ENCODE results near the gene LTBR.

The LTBR gene

DNA sequence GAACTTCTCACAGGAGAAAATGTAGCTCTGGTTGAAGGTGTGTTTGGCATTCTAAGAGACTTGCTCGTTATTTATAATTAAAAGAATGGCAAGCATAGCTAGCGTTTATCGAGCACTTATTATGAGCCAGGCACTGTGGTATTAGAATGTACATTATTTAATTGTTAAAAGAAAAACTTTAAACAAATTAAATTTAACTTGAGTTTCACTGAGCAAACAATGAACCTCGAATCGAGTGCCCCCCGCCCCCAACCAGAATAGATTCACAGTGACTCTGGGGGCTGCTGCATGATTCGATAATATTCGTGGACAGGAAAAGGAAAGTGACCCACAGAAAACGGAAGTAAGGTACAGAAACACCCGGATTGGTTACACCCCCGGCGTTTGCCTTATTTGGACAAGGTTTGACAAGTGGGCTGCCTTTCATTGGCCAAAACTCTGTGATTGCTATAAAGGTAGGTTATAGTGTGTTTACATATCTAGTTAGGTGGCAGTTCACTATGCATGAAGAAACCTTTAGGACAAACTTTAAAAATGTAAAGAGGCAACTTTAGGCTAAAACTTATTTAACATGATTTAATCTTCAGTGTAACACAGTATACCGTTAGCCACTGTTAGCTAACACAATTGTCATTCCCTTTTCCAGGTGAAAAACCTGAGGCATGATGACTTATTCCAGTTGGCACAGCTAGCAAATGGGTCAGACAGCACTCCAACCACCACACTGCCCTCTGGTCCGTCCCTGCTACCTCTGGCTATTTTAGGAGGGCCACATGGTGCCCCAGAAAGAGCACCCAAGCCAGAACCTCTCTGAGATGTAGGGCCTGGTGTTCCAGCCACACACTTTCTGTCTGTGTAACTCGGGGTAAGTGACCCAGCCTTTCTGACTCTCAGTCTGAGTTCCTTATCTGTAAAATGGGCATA is 15.7 kb upstream of the LTBR start:
- in situ Hi-C loops (cut with HindIII; ENCODE audit: low sequenced_read_pairs): no loop called here

DNA sequence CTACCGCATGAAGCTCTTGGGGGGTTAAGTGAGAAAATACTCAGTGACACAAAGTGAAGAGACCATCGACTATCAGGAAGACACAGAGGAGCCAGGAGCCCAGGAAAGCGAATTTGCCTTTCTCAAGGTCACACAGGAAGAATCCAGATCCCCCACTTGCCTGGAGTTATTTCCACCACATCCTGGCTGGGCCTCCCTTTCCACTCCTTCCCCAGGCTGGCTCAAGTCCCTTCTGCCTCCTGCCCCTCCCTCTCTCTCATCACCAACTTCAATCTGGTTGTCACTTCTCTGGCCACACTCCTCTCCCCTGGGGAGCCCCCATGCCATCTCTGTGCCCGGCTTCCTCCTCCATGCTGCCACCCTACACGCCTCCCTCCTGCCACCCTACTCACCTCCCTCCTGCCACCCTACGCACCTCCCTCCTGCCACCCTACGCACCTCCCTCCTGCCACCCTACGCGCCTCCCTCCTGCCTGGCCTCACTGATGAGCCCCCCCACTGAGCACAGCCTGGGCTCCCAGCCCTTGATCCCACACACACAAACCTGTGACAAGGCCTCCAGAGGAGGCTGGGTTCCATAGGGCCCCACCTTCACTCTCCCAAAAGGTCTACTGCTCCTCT is 14.9 kb upstream of the LTBR start:
- in situ Hi-C loops (cut with HindIII; ENCODE audit: low sequenced_read_pairs): no loop called here

DNA sequence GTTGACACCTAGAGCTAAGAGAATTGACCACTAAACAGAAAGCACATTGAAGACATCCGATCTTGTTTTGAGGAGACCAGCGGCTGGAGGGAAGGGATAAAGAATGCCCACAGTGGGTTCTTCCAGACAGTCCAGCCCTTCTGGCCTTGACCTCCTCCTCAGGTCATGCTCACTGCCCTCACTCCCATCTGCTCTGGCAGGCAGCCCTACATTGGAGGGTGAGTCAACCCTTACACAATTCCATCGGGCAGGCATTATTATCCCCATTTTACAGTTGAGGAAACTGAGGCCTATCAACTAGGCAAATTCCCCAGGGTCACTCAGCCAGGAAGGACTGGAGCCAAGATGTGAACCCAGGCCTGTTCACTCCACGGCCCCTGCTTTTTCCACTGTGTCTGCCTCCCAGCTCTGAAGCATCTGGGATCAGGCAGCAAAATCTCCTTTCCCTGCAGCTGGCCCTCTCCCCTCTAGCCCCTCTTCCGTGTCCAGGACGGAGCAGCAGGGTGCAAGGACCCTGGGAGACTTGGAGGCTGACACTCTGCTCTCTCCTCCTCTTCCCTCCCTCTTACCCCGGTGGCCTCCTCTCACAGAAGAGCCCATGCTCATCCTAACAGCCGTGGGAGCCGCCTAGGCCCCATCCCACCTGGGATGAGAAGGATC is 13.9 kb upstream of the LTBR start:
- in situ Hi-C loops (cut with HindIII; ENCODE audit: low sequenced_read_pairs): no loop called here

- in situ Hi-C loops (cut with HindIII; ENCODE audit: low sequenced_read_pairs): no loop called here
Observed at GRCh38 chr12:6370576-6370935, 13.4 kb upstream of the LTBR start.

DNA sequence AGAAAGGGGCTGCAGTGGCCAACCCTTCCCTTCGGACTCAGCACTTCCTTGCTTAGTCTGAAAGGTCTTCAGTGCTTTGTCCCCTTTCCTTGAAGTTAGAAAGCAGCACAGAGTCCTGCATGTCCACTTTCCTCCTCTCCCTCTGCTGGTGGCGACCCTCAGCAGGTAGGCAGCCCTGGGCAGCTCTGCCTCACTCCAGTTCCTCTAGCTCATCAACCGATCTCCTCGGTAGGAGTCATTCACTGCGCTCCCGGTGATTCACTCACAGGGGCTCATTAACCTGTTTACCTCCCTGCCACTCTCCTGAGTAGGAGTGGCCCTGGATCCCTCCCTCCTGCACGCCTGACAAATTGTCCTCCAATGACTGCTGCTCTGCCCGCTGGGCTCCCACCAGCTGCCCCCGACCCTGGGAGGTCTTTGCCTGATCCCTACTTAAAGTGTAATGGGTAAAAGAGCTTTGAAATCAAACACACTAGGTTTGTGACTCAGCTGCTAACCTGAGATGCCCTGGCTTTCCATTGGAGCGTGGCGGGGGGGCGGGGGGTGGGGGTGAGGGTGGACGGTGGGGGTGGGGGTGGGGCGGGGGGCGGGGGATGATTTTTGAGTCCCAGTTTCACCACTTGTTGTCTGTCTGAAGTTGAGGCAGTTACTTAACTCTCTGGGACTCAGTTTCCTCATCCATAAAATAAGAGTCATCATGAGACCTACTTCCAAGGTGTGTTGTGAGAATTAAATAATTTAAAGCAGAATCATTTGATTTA is 12.8 kb upstream of the LTBR start:
- in situ Hi-C loops (cut with HindIII; ENCODE audit: low sequenced_read_pairs): no loop called here

DNA sequence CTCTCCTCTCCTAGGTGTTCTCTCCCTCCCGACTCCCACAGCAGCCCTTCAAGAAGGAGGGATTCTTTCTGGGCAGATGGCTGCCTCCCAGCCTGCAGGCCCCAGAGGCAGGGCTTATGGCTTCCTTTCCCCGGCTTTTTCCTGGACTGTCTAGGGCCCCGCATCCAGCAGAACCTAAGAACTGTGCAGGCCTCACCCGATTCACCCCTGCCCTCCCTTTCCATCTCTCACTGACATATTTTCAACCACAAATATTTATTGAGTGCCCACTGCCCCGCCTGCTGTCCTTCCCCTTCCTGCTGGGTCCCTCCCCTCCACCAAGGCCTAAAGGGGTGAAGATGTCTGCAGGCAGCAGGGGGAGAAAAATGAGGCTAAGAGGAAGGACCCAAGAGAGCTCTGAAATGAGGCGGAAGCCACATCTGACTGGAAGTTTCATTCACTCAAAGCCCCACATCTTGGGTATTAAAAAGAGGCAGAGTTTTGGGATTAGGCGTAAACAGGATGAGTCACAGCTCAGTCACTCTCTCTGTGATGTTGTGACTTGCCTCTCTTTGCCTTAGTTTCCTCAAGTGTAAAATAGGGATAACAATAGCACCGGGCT is 11.5 kb upstream of the LTBR start:
- in situ Hi-C loops (cut with HindIII; ENCODE audit: low sequenced_read_pairs): no loop called here

- in situ Hi-C loops (cut with HindIII; ENCODE audit: low sequenced_read_pairs): no loop called here
Observed at GRCh38 chr12:6373022-6373787, 10.8 kb upstream of the LTBR start.

DNA sequence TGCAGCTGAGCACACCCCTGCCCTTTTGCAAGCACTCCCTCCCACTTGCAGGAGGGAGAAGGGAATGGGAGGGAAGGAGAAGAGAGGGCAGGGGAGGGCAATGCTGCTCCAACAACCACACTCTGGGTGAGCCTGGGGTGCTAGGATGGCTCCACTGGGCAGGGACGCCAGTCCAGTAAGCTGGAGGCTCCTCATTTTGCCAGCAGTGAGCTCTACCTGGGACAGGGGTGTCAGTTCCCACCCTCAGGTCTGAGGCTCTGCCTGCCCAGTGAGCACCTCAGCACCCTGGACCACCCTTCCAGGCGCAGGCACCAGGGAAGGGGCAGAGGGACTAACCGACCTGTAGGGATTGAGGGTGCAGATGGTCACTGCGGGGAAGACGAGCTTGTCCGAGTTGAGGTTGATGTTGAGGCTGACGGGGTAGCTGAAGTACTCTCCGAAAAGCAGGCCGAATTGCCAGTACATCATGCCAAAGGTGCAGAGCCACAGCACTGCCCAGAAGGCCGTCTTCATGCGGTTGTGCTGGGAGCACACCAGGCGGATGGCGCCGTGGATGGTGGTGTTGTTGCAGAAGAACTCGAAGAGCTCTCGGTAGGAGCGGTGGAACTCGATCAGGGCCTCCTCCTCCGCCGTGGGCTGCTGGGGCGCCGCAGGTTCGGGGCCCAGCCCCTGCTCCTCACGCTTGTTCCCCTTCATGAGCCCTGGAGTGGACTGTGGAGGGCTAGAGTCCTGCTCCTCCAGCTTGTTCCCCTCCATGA is 9.8 kb upstream of the LTBR start:
- in situ Hi-C loops (cut with HindIII; ENCODE audit: low sequenced_read_pairs): no loop called here

GRCh38 chr12:6374786-6375160 is 9.2 kb upstream of the LTBR start:
- in situ Hi-C loops (cut with HindIII; ENCODE audit: low sequenced_read_pairs): no loop called here

GRCh38 chr12:6375269-6376078 is 8.5 kb upstream of the LTBR start, which contains the start of gene SCNN1A:
TSS of gene SCNN1A (minus strand) at chr12:6375563. CDS start at chr12:6374783, 780 bp downstream.
- in situ Hi-C loops (cut with HindIII; ENCODE audit: low sequenced_read_pairs): no loop called here

DNA sequence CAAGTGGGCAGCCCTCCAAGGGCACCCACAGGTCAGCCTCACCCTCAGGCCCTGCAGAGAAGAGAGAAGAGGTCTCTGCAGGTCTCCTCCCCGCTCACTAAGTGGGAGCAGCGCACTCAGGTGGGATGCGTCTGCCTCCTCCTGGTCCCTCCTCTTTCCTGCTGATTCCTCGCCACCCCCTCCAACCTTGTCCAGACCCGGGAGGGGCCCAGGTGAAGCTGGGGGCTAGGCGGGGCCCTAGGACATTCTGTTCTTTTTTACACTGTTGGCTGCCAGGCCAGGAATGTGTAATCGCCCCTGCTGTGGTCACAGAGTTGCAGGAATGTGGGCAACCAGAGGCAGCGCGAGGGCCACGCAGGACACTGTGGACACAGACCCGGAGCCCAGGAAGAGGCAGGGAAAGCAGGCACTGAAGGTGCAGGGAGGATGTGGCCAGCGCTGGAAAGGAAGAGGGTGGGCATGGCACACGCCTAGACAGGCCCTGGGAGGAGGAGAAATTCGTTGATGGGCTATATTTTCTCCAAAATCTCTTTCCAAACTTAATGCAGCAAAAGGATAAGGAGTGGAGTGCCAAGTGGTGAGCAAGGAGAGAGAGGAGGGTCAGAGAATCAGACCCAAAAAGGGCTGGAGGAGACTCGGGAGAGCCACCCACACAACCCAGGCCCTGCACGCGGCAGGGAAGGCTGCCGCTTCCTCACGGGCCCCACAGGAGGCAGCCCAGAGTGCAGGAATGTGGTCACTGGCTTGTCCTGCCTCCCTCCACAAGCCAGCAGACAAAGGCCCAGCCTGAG is 7.7 kb upstream of the LTBR start:
- in situ Hi-C loops (cut with HindIII; ENCODE audit: low sequenced_read_pairs): no loop called here

DNA sequence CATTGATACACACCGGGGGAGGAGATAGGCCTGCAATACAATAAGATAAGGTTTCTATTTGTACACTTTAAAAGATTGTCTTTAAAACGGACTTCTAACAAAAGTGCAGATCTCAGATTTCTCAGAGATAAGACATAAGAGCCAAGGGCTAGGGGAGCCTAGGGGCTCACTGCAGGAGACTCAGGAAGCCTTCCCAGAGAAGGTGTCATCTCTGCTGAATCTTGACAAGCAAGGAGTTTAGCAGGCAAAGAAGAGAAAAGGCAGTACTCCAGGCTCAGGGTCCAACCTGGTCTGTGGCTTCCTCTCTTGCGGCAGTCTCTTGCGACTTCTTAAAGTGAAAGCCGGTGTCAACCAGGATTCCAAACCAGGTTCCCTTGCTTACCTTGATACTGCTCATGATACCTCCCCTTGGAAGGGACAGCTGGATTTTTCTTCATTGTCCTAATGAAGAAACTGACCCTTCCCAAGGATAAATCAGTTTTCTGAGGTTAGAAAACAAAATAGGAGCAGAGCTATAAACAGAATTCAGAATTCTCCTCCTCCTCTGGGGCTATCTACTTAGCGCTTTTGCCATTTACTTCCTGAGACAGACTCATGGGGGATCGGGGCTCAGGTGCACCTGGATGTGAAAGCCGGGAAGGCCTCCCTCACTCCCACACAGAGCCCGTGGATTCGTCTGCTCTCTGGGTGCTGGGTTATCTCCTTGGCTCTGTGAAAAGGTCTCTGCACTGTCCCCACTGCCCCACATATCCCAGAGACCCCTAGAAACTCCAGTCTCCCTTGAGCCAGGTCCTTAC is 6.9 kb upstream of the LTBR start:
- in situ Hi-C loops (cut with HindIII; ENCODE audit: low sequenced_read_pairs): no loop called here

DNA sequence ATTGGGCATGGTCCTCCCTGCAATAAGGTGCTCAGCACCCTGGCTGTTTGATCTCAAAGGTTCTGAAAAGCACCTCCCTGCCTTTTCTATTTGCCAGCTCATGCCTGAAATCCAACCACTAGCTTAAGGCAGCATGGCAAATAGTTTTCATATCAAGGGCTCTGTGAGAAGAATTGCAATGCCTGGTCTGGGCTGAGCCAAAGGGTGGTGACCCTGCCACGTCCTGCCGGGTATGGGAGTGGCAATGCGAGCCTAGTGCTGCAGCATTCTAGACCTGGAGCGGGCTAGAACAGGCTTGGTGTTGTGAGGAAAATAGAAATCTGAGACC is 6.3 kb upstream of the LTBR start:
- in situ Hi-C loops (cut with HindIII; ENCODE audit: low sequenced_read_pairs): no loop called here

- in situ Hi-C loops (cut with HindIII; ENCODE audit: low sequenced_read_pairs): no loop called here
Observed at GRCh38 chr12:6378709-6379472, 5.1 kb upstream of the LTBR start.

DNA sequence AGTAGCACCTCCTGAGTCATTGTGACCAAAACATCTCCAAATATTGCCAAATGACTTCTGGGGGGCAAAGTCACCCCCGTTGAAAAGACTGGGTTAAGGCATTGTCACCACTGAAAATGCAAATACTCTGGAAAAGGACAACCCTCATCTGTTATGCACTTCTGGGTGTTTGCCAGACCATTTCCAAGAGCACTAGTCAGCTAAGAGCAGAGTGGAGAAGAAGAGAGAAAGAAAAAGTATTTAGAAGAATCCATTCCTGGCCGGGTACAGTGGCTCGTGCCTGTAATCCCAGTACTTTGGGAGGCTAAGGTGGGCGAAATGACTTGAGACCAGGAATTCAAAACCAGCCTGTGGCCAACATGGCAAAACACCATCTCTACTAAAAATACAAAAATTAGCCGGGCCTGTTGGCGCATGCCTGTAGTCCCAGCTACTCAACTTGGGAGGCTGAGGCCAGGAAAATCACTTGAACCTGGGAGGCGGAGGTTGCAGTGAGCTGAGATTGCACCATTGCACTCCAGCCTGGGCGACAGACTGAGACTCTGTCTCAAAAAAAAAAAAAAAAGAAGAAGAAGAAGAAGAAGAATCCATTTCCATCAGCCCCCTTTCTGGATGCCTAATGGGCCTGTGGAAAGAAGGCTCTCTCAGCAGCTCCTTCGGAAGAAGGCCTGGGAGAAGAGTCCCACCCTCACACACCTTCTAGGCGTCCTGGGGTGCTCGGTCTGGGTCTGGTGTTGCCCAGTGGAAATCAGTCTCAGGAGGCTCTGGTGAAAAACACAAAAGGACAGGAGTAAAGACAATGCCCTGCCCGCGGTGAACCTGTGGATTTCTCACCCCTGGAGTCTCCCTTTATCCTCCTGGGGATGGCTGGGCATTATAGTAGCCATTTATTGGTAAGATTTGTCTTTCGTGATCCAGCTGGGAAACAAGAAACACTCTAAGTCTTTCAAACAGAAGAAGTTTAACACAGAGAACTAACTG is 3.5 kb upstream of the LTBR start:
- in situ Hi-C loops (cut with HindIII; ENCODE audit: low sequenced_read_pairs): no loop called here

Measured in endothelial cell of hepatic sinusoid (primary cell).